Smooth muscle cell of the brain vasculature (primary cell): Measurements from ENCODE around the gene SP140.

ENCODE experiments used
- DNase-seq: peaks from one replicate; pipeline ENCODE4 v3.0.0-alpha.2; 2012; ENCODE audit warnings: low read depth, low spot score

The SP140 gene

DNA sequence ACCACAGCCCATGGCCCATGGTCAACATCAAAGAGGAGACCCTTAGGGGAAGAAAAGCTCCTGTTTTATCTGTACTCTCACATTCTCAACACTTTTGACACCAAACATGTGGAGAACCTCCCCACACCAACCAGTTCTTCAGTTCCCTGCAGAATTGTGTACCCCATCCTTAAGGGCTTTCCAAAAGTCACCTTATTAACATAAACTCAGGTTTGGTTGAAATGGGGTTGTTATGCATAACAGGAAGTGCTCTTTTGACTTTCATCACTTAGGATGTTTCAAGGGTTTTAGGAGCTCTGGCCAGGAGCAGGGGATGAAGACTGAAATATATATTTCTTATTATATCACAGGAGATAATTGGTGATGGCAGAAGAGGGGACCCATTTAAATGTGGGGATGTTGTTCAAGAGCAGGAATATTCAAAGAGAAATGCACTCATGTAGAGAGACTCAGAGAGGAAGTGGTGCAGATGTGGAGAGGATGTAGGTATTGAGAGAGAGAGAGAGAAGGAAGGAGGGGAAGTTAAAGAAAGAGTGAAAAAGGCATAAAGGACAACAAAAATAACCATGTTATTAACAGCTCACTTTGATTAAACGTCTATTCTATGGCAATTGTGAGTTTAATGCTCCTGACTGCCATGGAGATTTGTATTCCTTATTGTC, 136.6 kb downstream of the SP140 start:
- no peak for DNase-seq
